NCI-H2227 treated with DMSO at 0.1 percent for 48 hours (cell line): Measurements from ENCODE around the gene NDRG3.

Source experiments
- DNase-seq: peaks from one replicate; lab custom pipeline; 2025; lab: John Stamatoyannopoulos, UW

Gene NDRG3

GRCh38 chr20:36745927-36746659, at the start of gene NDRG3:
Gene NDRG3 (minus strand): TSS chr20:36746090. CDS start chr20:36721735, 24,355 bp downstream.
- peak; percentile 93 for DNase-seq

GRCh38 chr20:36794116-36794474, 48.2 kb upstream of the NDRG3 start:
- DNase-seq = no peak

- DNase-seq = no peak
These were observed 47.6 kb upstream of the NDRG3 start for GRCh38 chr20:36793294-36794115.

GRCh38 chr20:36792422-36792821, 46.5 kb upstream of the NDRG3 start:
- peak; percentile 42 for DNase-seq

GRCh38 chr20:36791862-36792261, 46.0 kb upstream of the NDRG3 start:
- DNase-seq = no peak

GRCh38 chr20:36786663-36787062, 40.8 kb upstream of the NDRG3 start:
- no peak for DNase-seq

- no peak for DNase-seq
These were observed 40.4 kb upstream of the NDRG3 start for GRCh38 chr20:36786246-36786645.

GRCh38 chr20:36785308-36785707, 39.4 kb upstream of the NDRG3 start:
- DNase-seq = no peak

- no peak for DNase-seq
These were observed 39.0 kb upstream of the NDRG3 start for GRCh38 chr20:36784900-36785299.

GRCh38 chr20:36784116-36784515, 38.2 kb upstream of the NDRG3 start:
- DNase-seq = no peak

GRCh38 chr20:36779656-36780025, 33.8 kb upstream of the NDRG3 start:
- DNase-seq = no peak

GRCh38 chr20:36778831-36779655, 33.2 kb upstream of the NDRG3 start:
- no peak for DNase-seq

- DNase-seq = no peak
These were observed 31.7 kb upstream of the NDRG3 start for GRCh38 chr20:36777576-36777975.

- DNase-seq = no peak
These were observed 31.3 kb upstream of the NDRG3 start for GRCh38 chr20:36777167-36777566.

- no peak for DNase-seq
These were observed 29.9 kb upstream of the NDRG3 start for GRCh38 chr20:36775826-36776225.

GRCh38 chr20:36775196-36775595, 29.3 kb upstream of the NDRG3 start:
- DNase-seq = no peak

GRCh38 chr20:36773597-36774390, 27.9 kb upstream of the NDRG3 start, which contains the start of gene DSN1:
Gene DSN1 (minus strand): TSS chr20:36773763. CDS start chr20:36771458, 2,305 bp downstream.
- peak; percentile 98 for DNase-seq

- DNase-seq = no peak
These were observed 27.3 kb upstream of the NDRG3 start for GRCh38 chr20:36773107-36773596.

- no peak for DNase-seq
These were observed 24.8 kb upstream of the NDRG3 start for GRCh38 chr20:36770680-36771079.

- DNase-seq = no peak
These were observed 23.0 kb upstream of the NDRG3 start for GRCh38 chr20:36768768-36769430.

- DNase-seq = no peak
These were observed 15.2 kb upstream of the NDRG3 start for GRCh38 chr20:36761125-36761524.
